NCI-H226 (cell line): ENCODE results near the gene HOXA9.

Experiments
- DNase-seq: peaks from one replicate; pipeline ENCODE4 v3.0.0-alpha.2; 2015

The HOXA9 gene

GRCh38 chr7:27165089-27165995, at the start of gene HOXA9:
HOXA9 (minus strand) TSS chr7:27165537; CDS start chr7:27165457, 80 bp downstream.
- no peak for DNase-seq

- no peak for DNase-seq
These were observed 49.1 kb upstream of the HOXA9 start for GRCh38 chr7:27214239-27214950.

GRCh38 chr7:27213433-27214238, 48.3 kb upstream of the HOXA9 start:
- no peak for DNase-seq

- DNase-seq: no peak
These were observed 47.4 kb upstream of the HOXA9 start for GRCh38 chr7:27212497-27213432.

- DNase-seq: no peak
These were observed 46.4 kb upstream of the HOXA9 start for GRCh38 chr7:27211764-27212204.

- DNase-seq: no peak
These were observed 45.7 kb upstream of the HOXA9 start for GRCh38 chr7:27211084-27211446.

- peak; percentile 35 for DNase-seq
These were observed 45.2 kb upstream of the HOXA9 start for GRCh38 chr7:27210441-27211083.

- no peak for DNase-seq
These were observed 44.6 kb upstream of the HOXA9 start for GRCh38 chr7:27209933-27210440.

GRCh38 chr7:27208998-27209397, 43.7 kb upstream of the HOXA9 start:
- no peak for DNase-seq

GRCh38 chr7:27207348-27207985, 42.1 kb upstream of the HOXA9 start:
- no peak for DNase-seq

- DNase-seq: no peak
These were observed 40.3 kb upstream of the HOXA9 start for GRCh38 chr7:27205325-27206280.

GRCh38 chr7:27204851-27205322, 39.5 kb upstream of the HOXA9 start:
- no peak for DNase-seq

- no peak for DNase-seq
These were observed 38.7 kb upstream of the HOXA9 start for GRCh38 chr7:27203964-27204594.

- DNase-seq: no peak
These were observed 38.1 kb upstream of the HOXA9 start for GRCh38 chr7:27203365-27203953.

- no peak for DNase-seq
These were observed 37.5 kb upstream of the HOXA9 start for GRCh38 chr7:27202862-27203134.

- no peak for DNase-seq
These were observed 36.9 kb upstream of the HOXA9 start for GRCh38 chr7:27202018-27202861.

GRCh38 chr7:27201580-27202017, 36.3 kb upstream of the HOXA9 start:
- DNase-seq: no peak
